Fibroblast of peridontal ligament (primary cell): ENCODE measurements around the gene RAB11FIP3.
A peak's percentile ranks its signal among the peaks of the same experiment; 100 is the strongest.

Experiments
- DNase-seq: peaks from one replicate; pipeline ENCODE4 v3.0.0-alpha.2; 2010; ENCODE audit errors: extremely low read depth

The RAB11FIP3 gene

GRCh38 chr16:533391-534123 lies 108.1 kb downstream of the RAB11FIP3 start:
- no peak for DNase-seq

- no peak for DNase-seq
Observed at GRCh38 chr16:534135-534534, 108.7 kb downstream of the RAB11FIP3 start.

- no peak for DNase-seq
Observed at GRCh38 chr16:534856-535445, 109.5 kb downstream of the RAB11FIP3 start.

- peak; percentile 47 for DNase-seq
Observed at GRCh38 chr16:535446-536405, 110.3 kb downstream of the RAB11FIP3 start.

GRCh38 chr16:536746-537145 lies 111.3 kb downstream of the RAB11FIP3 start:
- no peak for DNase-seq

- no peak for DNase-seq
Observed at GRCh38 chr16:537415-538335, 112.2 kb downstream of the RAB11FIP3 start.

- DNase-seq: peak; percentile 60
Observed at GRCh38 chr16:539901-540530, 114.6 kb downstream of the RAB11FIP3 start.

- DNase-seq: no peak
Observed at GRCh38 chr16:540645-541340, 115.3 kb downstream of the RAB11FIP3 start.

- no peak for DNase-seq
Observed at GRCh38 chr16:543301-544164, 118.1 kb downstream of the RAB11FIP3 start.

- DNase-seq: no peak
Observed at GRCh38 chr16:544517-544916, 119.1 kb downstream of the RAB11FIP3 start.

GRCh38 chr16:546909-547770 lies 121.7 kb downstream of the RAB11FIP3 start:
- DNase-seq: no peak

GRCh38 chr16:548586-548985 lies 123.1 kb downstream of the RAB11FIP3 start:
- no peak for DNase-seq

- DNase-seq: no peak
Observed at GRCh38 chr16:549544-550263, 124.3 kb downstream of the RAB11FIP3 start.

GRCh38 chr16:551210-551609 lies 125.8 kb downstream of the RAB11FIP3 start:
- DNase-seq: no peak

- no peak for DNase-seq
Observed at GRCh38 chr16:552171-552570, 126.7 kb downstream of the RAB11FIP3 start.

GRCh38 chr16:553601-554296 lies 128.3 kb downstream of the RAB11FIP3 start:
- no peak for DNase-seq

- DNase-seq: no peak
Observed at GRCh38 chr16:554297-554621, 128.8 kb downstream of the RAB11FIP3 start.
